Upper lobe of left lung (tissue), 6 donors: ENCODE results near the gene ZNF467. TPM values are rescaled to one million over a fixed set of nuclear protein-coding genes. Genes with fewer than 3 reads are reported as not detected.
A peak's percentile ranks its signal among the peaks of the same experiment; 100 is the strongest.

Experiments
- ATAC-seq, 2 donors: fragments of 200-7000 bp; cut with Tn5 transposase; one replicate each; pipeline ENCODE4 v1.9.1; 2022; ENCODE audit warnings: mild to moderate bottlenecking in 2 of 2, moderate library complexity in 2 of 2; ENCODE audit not compliant: low FRiP score in 2 of 2
- DNase-seq, 2 donors: peaks; one replicate each; pipeline ENCODE4 v3.0.0-alpha.2; 2019 to 2020
- H3K27ac ChIP-seq, 4 donors: fragments of 200-600 bp; sonication (generic); one replicate each; pipeline ENCODE4 v1.5.1; 2016 to 2019
- H3K27me3 ChIP-seq, 4 donors: fragments of 200-600 bp; sonication (generic); one replicate each; pipeline ENCODE4 v1.5.1; 2017 to 2019
- H3K36me3 ChIP-seq, 4 donors: fragments of 200-600 bp; sonication (generic); one replicate each; pipeline ENCODE4 v1.5.1; 2016 to 2019
- H3K4me1 ChIP-seq, 4 donors: fragments of 200-600 bp; sonication (generic); one replicate each; pipeline ENCODE4 v1.5.1; 2018 to 2019
- H3K4me3 ChIP-seq, 4 donors: fragments of 200-600 bp; sonication (generic); one replicate each; pipeline ENCODE4 v1.5.1; 2017 to 2019; ENCODE audit warnings: mild to moderate bottlenecking in 2 of 4, moderate library complexity in 1 of 4
- H3K9me3 ChIP-seq, 4 donors: fragments of 200-600 bp; sonication (generic); one replicate each; pipeline ENCODE4 v1.5.1; 2018 to 2019
- EP300 ChIP-seq, 4 donors: sonication (generic); formaldehyde crosslinking; IDR thresholded peaks; one replicate each; pipeline ENCODE4 v1.5.1; 2017; ENCODE audit warnings: antibody characterized with exemption in 4 of 4, control low read depth in 2 of 4
- POLR2A ChIP-seq, 4 donors: fragments of 450-650 bp; IDR thresholded peaks; one replicate each; pipeline ENCODE4 v1.5.1; 2016 to 2017; ENCODE audit warnings: antibody characterized with exemption in 4 of 4, mild to moderate bottlenecking in 2 of 4
- POLR2AphosphoS5 ChIP-seq, 2 donors: sonication (generic); formaldehyde crosslinking; IDR thresholded peaks; one replicate each; pipeline ENCODE4 v1.5.1; 2017; ENCODE audit warnings: antibody characterized with exemption in 2 of 2
- WGBS, 2 donors: methylation state at CpG; one replicate each; pipeline ENCODE4 v1.1.5; 2017 to 2018; 5-methylcytosine and 5-hydroxymethylcytosine counted together
- total RNA-seq, 6 donors: library from RNA; depleted of rRNA in 4 of 6; stranded (reverse); fragments of >200 nt in 4 of 6; gene quantifications; one replicate each; pipeline versions ENCODE4 v1.1.0 to v1.2.1, GENCODE V29; 2016 to 2021
- TF ChIP-seq, protein P1 (sequence below), 6 experiments: fragments of 450-650 bp in 4 of 6; fragments of 200-600 bp in 2 of 6; sonication (generic) in 2 of 6; IDR thresholded peaks; one replicate each; pipeline ENCODE4 v1.5.1; 2016 to 2019; ENCODE audit warnings: antibody characterized with exemption in 6 of 6
- donor health status: DM: no; HTN: no; CAD: no; lungs with moderate emphysema.
- donor health status: DM: no; HTN: yes; CAD: no; lungs with severe emphysema.

ZNF467 gene
- total RNA-seq, 6 donors from 2014 or later = 8.2 to 41.2 (median 17.4) TPM

DNA sequence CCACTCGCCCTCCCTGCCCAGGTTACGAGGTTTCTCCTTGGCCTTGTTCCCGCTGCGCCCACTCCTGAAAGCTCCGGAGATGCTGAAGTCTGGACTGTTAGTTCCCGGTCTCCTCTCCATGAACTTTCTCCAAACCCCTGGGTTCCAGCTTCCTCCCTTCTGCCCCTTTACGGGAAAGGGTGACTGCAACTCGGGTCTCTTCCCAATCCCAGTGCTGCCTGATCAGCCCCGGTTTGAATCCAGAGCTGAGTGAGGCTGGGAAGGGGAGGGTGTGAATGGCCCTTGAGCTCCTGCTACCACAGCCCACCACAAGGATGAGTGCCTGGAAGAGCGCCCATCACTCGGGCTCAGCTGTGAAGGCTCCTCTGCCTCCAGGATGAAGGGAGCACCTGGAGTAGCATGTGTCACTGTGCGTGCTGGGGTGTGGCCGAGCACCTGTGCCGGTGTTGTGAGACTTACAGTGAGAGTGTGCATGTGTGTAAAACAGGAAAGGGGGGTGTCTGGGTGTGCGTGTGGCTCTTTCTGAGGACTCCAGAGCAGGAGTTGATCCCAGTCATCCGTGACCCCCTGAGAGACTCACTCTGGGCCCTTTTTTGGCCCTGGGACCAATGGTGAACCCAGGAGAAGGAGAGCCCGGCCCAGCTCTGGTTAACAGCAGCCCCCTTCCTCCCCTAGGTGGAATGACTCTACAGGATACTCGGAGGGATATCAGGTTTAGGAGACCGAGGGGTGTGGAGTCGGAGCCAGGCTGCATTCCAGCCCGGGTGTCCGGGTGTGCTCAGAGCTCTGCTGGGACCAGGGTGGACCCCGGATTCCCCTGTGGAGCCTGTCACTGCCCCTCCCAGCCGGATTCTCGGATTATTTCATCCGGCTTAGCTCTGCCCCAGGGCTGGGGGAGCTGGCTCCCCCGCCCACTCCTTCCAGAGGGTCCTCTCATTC, 1.1 kb upstream of the ZNF467 start:
- TF ChIP-seq EP300 (IDR thresholded peaks at IDR 0.05) = no peak
- TF ChIP-seq POLR2A (IDR thresholded peaks at IDR 0.05) = no peak
- TF ChIP-seq, protein P1, sequence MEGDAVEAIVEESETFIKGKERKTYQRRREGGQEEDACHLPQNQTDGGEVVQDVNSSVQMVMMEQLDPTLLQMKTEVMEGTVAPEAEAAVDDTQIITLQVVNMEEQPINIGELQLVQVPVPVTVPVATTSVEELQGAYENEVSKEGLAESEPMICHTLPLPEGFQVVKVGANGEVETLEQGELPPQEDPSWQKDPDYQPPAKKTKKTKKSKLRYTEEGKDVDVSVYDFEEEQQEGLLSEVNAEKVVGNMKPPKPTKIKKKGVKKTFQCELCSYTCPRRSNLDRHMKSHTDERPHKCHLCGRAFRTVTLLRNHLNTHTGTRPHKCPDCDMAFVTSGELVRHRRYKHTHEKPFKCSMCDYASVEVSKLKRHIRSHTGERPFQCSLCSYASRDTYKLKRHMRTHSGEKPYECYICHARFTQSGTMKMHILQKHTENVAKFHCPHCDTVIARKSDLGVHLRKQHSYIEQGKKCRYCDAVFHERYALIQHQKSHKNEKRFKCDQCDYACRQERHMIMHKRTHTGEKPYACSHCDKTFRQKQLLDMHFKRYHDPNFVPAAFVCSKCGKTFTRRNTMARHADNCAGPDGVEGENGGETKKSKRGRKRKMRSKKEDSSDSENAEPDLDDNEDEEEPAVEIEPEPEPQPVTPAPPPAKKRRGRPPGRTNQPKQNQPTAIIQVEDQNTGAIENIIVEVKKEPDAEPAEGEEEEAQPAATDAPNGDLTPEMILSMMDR (IDR thresholded peaks at IDR 0.05) = no peak
- TF ChIP-seq POLR2AphosphoS5 (IDR thresholded peaks at IDR 0.05) = no peak
- no peaks in the 10 kb centered on the region for H3K27me3 ChIP-seq
- H3K9me3 ChIP-seq = no peaks in the 10 kb centered on the region
- peak overlapping the region; percentile 81 to 97 (median 94) for H3K27ac ChIP-seq
- H3K36me3 ChIP-seq = peaks cover 0 to 5% (median 0%) of the 10 kb centered on the region in 4 donors
- H3K4me3 ChIP-seq = peak overlapping the region in 3 of 4 donors; percentile 64 to 93 (median 79)
- WGBS, 2 donors = 37 to 50% methylated on average over 12 to 27 of the region's 27 CpGs
- ATAC-seq (no peak), DNase-seq (peak; percentile 47 to 51)
- peaks cover 36 to 59% (median 45%) of the 10 kb centered on the region in 4 donors for H3K4me1 ChIP-seq

DNA sequence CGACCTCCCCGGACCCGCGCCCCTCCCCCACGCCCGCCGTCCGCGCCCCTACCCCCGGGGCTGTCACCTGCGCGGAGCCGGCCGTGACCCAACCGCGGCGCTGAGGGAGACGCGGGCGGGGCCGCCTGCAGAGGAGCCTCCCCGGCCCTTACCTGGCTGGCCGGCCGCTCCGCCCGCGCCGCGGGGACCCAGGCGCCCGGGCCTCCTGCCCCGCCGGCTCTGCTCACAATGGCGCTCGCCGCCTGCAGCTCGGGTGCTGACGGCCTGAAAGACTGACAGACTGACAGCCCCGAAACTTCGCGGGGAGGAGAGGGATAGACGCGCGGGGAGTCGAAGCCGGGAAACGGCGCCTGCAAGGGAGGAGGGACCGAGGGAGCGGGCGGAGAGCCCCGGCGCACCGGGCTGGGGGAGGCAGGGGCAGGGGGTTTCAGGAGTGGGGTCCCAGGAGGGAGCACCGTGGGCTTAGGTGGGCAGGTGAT, 393 bp downstream of the ZNF467 start:
- DNase-seq (peak; percentile 35 to 91), ATAC-seq (no peak)
- peak overlapping the region; percentile 81 to 97 (median 94) for H3K27ac ChIP-seq
- peaks cover 36 to 59% (median 45%) of the 10 kb centered on the region in 4 donors for H3K4me1 ChIP-seq
- WGBS, 2 donors = 0 to 1% methylated on average over 17 to 28 of the region's 55 CpGs
- H3K36me3 ChIP-seq = peaks cover 0 to 20% (median 9%) of the 10 kb centered on the region in 4 donors
- H3K27me3 ChIP-seq = no peaks in the 10 kb centered on the region
- H3K9me3 ChIP-seq = no peaks in the 10 kb centered on the region
- H3K4me3 ChIP-seq = peak overlapping the region; percentile 64 to 93 (median 86)
- TF ChIP-seq, protein P1 (IDR thresholded peaks at IDR 0.05) = no peak
- TF ChIP-seq POLR2A (IDR thresholded peaks at IDR 0.05) (no peak), POLR2AphosphoS5 (IDR thresholded peaks at IDR 0.05) (no peak), EP300 (IDR thresholded peaks at IDR 0.05) (no peak)

DNA sequence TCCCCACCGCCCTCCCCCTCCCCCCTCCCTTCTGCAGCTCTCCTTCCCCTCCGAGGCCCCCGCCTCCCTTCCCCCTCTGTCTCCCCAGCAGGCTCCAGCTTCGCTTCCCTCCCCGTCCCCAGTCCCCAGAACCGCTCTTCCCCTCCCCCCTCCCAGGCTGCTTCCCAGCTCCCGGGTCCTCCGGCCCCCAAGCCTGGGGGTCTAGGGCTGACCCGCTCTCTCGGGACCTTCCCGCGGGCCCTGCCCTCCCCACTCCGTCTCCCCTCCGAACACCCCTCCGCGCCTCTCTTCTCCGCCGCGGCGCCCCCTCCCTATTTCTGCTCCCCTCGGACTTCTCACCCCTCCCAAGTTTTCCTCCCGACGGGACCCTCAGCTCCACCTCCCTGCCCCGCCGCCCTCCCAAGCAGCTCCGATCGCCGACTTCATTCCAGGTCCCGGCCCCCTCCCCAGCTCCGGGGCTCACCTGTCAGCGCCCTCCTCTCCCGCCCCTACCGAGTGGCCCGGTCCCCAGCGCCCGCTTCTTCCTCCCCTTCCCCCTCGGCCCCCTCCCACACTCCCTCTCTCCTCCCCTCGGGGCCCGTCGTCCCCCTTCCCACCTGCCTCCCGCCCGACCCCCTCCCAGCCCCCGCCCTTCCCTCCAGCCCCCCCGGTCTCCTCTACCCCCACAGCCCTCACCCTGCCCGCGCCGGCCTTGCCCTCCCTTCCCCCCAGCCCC, 990 bp downstream of the ZNF467 start:
- peak overlapping the region; percentile 81 to 97 (median 94) for H3K27ac ChIP-seq
- H3K36me3 ChIP-seq = peaks cover 0 to 26% (median 12%) of the 10 kb centered on the region in 4 donors
- DNase-seq (peak in 1 of 2 donors; percentile 83), ATAC-seq (peak in 1 of 2 donors; percentile 17)
- TF ChIP-seq, protein P1 (IDR thresholded peaks at IDR 0.05) = no peak
- TF ChIP-seq POLR2AphosphoS5 (IDR thresholded peaks at IDR 0.05) (no peak), POLR2A (IDR thresholded peaks at IDR 0.05) (no peak), EP300 (IDR thresholded peaks at IDR 0.05) (no peak)
- no peaks in the 10 kb centered on the region for H3K27me3 ChIP-seq
- 1 to 3% methylated on average over 15 to 25 of the region's 47 CpGs for WGBS, 2 donors
- H3K4me1 ChIP-seq = peaks cover 36 to 57% (median 44%) of the 10 kb centered on the region in 4 donors
- no peaks in the 10 kb centered on the region for H3K9me3 ChIP-seq
- peak overlapping the region; percentile 64 to 93 (median 86) for H3K4me3 ChIP-seq

DNA sequence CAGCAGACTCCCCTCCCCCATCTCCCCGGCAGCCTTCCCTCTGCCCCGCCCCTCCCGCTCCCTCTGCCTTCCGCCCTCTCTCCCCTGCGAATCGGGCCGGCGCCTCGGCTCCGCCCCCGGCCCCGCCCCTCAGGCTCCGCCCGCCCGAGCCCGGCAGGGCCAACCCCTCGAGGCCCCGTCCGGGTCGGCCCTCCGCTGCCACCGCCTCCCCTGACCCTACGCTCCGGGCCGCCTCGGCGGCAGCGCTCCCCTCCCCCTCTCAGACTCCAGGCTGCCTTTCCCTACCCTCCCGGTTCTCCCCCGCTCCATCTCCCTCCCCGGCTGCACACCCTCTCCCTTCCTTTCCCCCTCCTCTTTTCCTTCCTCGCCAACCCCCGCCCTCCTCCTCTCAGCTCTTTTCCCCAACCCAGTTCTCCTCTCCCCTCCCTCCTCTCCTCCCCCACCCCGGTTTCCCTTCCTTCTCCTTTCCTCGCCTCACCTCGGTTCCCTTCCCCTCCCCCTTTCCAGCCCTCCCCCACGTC, 1.6 kb downstream of the ZNF467 start:
- Histone ChIP-seq H3K27me3 (no peaks in the 10 kb centered on the region), H3K4me3 (peak overlapping the region; percentile 64 to 93 (median 86)), H3K4me1 (peaks cover 34 to 51% (median 39%) of the 10 kb centered on the region in 4 donors), H3K9me3 (no peaks in the 10 kb centered on the region), H3K36me3 (peaks cover 0 to 31% (median 14%) of the 10 kb centered on the region in 4 donors), H3K27ac (peak overlapping the region; percentile 81 to 97 (median 94))
- DNase-seq (peak; percentile 93 to 99), ATAC-seq (peak; percentile 94 to 97)
- TF ChIP-seq POLR2A (IDR thresholded peaks at IDR 0.05) (peak in 1 of 4 donors; percentile 56), EP300 (IDR thresholded peaks at IDR 0.05) (no peak), POLR2AphosphoS5 (IDR thresholded peaks at IDR 0.05) (peak; percentile 28 to 62)
- TF ChIP-seq, protein P1 (IDR thresholded peaks at IDR 0.05) = no peak
- WGBS, 2 donors = 0 to 2% methylated on average over 16 to 24 of the region's 37 CpGs
